ENCODE measurements around the gene FAM25G. TPM values are rescaled to one million over a fixed set of nuclear protein-coding genes. Genes with fewer than 3 reads are reported as not detected.
"Not testable (repeated sequence)": the region's sequence is repeated elsewhere in the genome, so short reads cannot be mapped to it uniquely, and the experiment has no call there.

The FAM25G gene
- total RNA-seq, 2 donors from 2014 or later: not detected

DNA sequence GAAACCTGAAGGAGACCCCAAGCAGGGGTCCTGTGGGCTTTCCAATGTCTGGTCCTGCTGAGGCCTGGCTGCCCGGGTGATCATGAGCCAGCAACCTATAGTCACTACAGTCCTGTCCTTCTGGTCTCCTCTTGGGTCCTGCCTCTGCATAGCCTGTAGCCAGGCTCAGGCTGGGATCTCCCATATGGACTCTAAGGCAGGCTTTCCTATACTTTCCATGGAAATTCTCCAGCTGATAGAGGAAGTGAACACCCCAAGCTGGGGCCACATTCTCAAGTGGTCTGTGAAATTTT lies 34.0 kb downstream of the FAM25G start:
- H3K27ac Mint-ChIP-seq: no peak overlapping the region
- ATAC-seq: no peak

GRCh38 chr10:47456794-47457527 lies 34.5 kb downstream of the FAM25G start:
- no peak for DNase-seq
- H3K36me3 Mint-ChIP-seq (ENCODE audit: low read depth): peaks cover 5% of the 10 kb centered on the region
- H3K9me3 ChIP-seq (ENCODE audit: control insufficient read depth, low read length, poor library complexity, severe bottlenecking): no peaks in the 10 kb centered on the region
- H3K27ac Mint-ChIP-seq: no peak overlapping the region
- peaks cover 9% of the 10 kb centered on the region for H3K4me1 Mint-ChIP-seq
- H3K27me3 Mint-ChIP-seq: peaks cover 59% of the 10 kb centered on the region
- no peak for ATAC-seq
- H3K4me3 Mint-ChIP-seq: no peak overlapping the region

More for the DNA sequence above, 34.0 kb downstream of the FAM25G start:
- no peaks in the 10 kb centered on the region for H3K9me3 ChIP-seq (ENCODE audit: control insufficient read depth, low read length, poor library complexity, severe bottlenecking)
- H3K27me3 Mint-ChIP-seq: peaks cover 57% of the 10 kb centered on the region
- no peak overlapping the region for H3K4me3 Mint-ChIP-seq
- peaks cover 5% of the 10 kb centered on the region for H3K36me3 Mint-ChIP-seq (ENCODE audit: low read depth)
- no peak for DNase-seq
- peaks cover 9% of the 10 kb centered on the region for H3K4me1 Mint-ChIP-seq

GRCh38 chr10:47456079-47456785 lies 35.3 kb downstream of the FAM25G start:
- Mint-ChIP-seq H3K27ac (no peak overlapping the region), H3K36me3 (ENCODE audit: low read depth) (peaks cover 5% of the 10 kb centered on the region), H3K27me3 (peaks cover 53% of the 10 kb centered on the region), H3K4me3 (no peak overlapping the region), H3K4me1 (peaks cover 9% of the 10 kb centered on the region)
- DNase-seq (no peak), ATAC-seq (no peak)
- H3K9me3 ChIP-seq (ENCODE audit: control insufficient read depth, low read length, poor library complexity, severe bottlenecking): no peaks in the 10 kb centered on the region

- DNase-seq; ATAC-seq; H3K4me3 Mint-ChIP-seq; H3K36me3 Mint-ChIP-seq (ENCODE audit: low read depth); H3K27ac Mint-ChIP-seq; H3K4me1 Mint-ChIP-seq; H3K9me3 ChIP-seq (ENCODE audit: control insufficient read depth, low read length, poor library complexity, severe bottlenecking): not testable (repeated sequence)
- peaks cover 52% of the 10 kb centered on the region for H3K27me3 Mint-ChIP-seq
Observed at GRCh38 chr10:47455350-47456078, 36.0 kb downstream of the FAM25G start.

- no peaks in the 10 kb centered on the region for H3K9me3 ChIP-seq (ENCODE audit: control insufficient read depth, low read length, poor library complexity, severe bottlenecking)
- Mint-ChIP-seq H3K36me3 (ENCODE audit: low read depth) (peaks cover 5% of the 10 kb centered on the region), H3K27ac (no peak overlapping the region), H3K4me3 (no peak overlapping the region), H3K4me1 (peaks cover 7% of the 10 kb centered on the region), H3K27me3 (peaks cover 52% of the 10 kb centered on the region)
- DNase-seq (no peak), ATAC-seq (no peak)
Observed at GRCh38 chr10:47454780-47455058, 36.8 kb downstream of the FAM25G start.

- ATAC-seq: no peak
- Mint-ChIP-seq H3K36me3 (ENCODE audit: low read depth) (peaks cover 5% of the 10 kb centered on the region), H3K4me3 (no peak overlapping the region), H3K27me3 (peaks cover 52% of the 10 kb centered on the region), H3K27ac (no peak overlapping the region), H3K4me1 (peaks cover 7% of the 10 kb centered on the region)
- DNase-seq: no peak
- H3K9me3 ChIP-seq (ENCODE audit: control insufficient read depth, low read length, poor library complexity, severe bottlenecking): no peaks in the 10 kb centered on the region
Observed at GRCh38 chr10:47454008-47454779, 37.3 kb downstream of the FAM25G start.

GRCh38 chr10:47453141-47454007 lies 38.1 kb downstream of the FAM25G start:
- DNase-seq: no peak
- H3K4me1 Mint-ChIP-seq: peaks cover 7% of the 10 kb centered on the region
- H3K27ac Mint-ChIP-seq: no peak overlapping the region
- no peaks in the 10 kb centered on the region for H3K9me3 ChIP-seq (ENCODE audit: control insufficient read depth, low read length, poor library complexity, severe bottlenecking)
- peaks cover 45% of the 10 kb centered on the region for H3K27me3 Mint-ChIP-seq
- no peak overlapping the region for H3K4me3 Mint-ChIP-seq
- ATAC-seq: no peak
- peaks cover 6% of the 10 kb centered on the region for H3K36me3 Mint-ChIP-seq (ENCODE audit: low read depth)

DNA sequence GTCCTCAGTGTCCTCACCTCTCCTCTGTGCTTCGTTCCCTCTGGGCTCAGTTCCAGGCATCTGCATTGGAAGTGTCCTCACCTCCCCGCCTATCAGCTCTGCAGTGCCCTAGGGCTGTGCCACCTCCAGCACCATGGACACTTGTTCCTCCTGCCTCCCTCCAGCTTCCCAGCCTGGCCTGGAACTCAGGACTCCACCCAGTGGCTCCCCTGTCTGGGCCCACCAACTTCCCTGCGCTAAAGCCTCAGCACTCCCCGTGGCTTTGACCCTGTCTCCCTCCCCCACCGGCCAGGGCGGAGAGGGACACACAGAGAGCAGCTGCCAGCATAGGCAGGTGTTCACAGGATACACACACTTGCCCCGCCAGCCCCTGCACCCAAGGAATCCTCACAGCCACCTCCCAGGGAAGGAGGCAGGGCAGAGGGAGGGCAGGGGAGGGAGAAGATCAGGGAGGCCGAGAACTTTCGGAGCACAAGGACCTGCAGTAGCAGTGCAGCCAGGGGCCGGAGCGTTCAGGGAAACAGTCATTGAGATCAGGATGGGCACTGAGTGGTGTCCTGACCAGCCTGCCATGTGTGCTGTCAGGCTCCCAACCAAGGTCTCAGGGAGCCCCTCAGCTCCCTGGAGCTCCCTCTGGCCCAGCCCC lies 38.9 kb downstream of the FAM25G start:
- H3K36me3 Mint-ChIP-seq (ENCODE audit: low read depth): peaks cover 7% of the 10 kb centered on the region
- DNase-seq (no peak), ATAC-seq (no peak)
- H3K27me3 Mint-ChIP-seq: peaks cover 38% of the 10 kb centered on the region
- H3K27ac Mint-ChIP-seq: no peak overlapping the region
- H3K4me3 Mint-ChIP-seq: no peak overlapping the region
- H3K4me1 Mint-ChIP-seq: peaks cover 7% of the 10 kb centered on the region
- H3K9me3 ChIP-seq (ENCODE audit: control insufficient read depth, low read length, poor library complexity, severe bottlenecking): no peaks in the 10 kb centered on the region

DNA sequence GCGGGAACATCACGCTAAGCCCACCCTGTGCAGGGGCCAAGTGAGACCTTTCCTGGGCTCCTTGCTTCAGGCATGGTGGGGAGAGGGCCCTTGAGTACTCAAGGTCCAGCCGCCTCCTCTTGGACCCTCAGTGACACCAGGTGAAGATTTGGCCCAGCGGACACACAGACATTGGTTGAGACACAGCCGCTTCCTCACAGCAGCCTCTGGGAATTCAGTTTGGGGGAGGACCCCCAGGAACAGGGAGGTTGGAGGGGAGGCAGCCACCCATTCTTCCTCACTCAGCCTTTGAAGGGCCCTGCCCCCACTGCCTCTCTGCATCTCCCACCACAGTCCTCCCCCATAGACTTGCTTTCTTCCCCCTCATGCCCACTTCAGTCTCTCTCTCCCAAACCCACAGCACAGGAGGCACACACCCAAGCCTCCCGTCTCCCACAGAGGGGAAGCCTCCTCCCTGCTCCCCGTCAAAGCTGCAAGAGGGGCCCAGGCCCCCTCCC lies 39.5 kb downstream of the FAM25G start:
- Mint-ChIP-seq H3K4me1 (peaks cover 7% of the 10 kb centered on the region), H3K27ac (no peak overlapping the region), H3K36me3 (ENCODE audit: low read depth) (peaks cover 7% of the 10 kb centered on the region), H3K4me3 (no peak overlapping the region), H3K27me3 (peaks cover 36% of the 10 kb centered on the region)
- ATAC-seq (no peak), DNase-seq (no peak)
- H3K9me3 ChIP-seq (ENCODE audit: control insufficient read depth, low read length, poor library complexity, severe bottlenecking): no peaks in the 10 kb centered on the region

- ATAC-seq (no peak), DNase-seq (no peak)
- H3K4me3 Mint-ChIP-seq: no peak overlapping the region
- no peak overlapping the region for H3K27ac Mint-ChIP-seq
- peaks cover 7% of the 10 kb centered on the region for H3K4me1 Mint-ChIP-seq
- peaks cover 7% of the 10 kb centered on the region for H3K36me3 Mint-ChIP-seq (ENCODE audit: low read depth)
- peaks cover 30% of the 10 kb centered on the region for H3K27me3 Mint-ChIP-seq
- H3K9me3 ChIP-seq (ENCODE audit: control insufficient read depth, low read length, poor library complexity, severe bottlenecking): no peaks in the 10 kb centered on the region
Observed at GRCh38 chr10:47451273-47451997, 40.1 kb downstream of the FAM25G start.

DNA sequence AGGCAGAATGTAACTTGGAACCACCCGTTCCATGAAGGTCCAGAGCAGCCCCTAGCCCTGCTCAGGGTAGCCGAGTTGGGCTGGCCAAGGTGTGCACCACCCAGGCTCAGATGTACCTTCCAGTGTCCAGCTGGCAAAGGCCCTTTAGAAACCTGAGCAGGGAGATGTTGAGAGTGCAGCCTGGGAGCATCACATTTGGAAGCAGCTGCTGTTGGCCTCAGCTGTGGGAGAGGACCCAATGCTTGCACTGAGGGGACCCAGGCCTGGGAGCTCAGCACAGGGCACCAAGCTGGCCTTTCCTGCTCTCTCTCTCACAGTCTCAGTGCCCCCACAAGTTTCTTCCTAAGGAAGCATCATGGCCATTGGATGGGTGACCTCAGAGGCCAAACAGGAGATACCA lies 41.1 kb downstream of the FAM25G start:
- H3K4me3 Mint-ChIP-seq: no peak overlapping the region
- peaks cover 27% of the 10 kb centered on the region for H3K27me3 Mint-ChIP-seq
- H3K9me3 ChIP-seq (ENCODE audit: control insufficient read depth, low read length, poor library complexity, severe bottlenecking): no peaks in the 10 kb centered on the region
- DNase-seq (no peak), ATAC-seq (no peak)
- no peak overlapping the region for H3K27ac Mint-ChIP-seq
- H3K36me3 Mint-ChIP-seq (ENCODE audit: low read depth): peaks cover 7% of the 10 kb centered on the region
- peaks cover 7% of the 10 kb centered on the region for H3K4me1 Mint-ChIP-seq

Measured in T-helper 17 cell (primary cell).